Body of pancreas (tissue), 4 donors: Measurements from ENCODE around the gene COL9A1.

Experiments used
- CTCF ChIP-seq, 7 experiments: fragments of 450-650 bp in 4 of 7; fragments of 200-600 bp in 3 of 7; sonication (generic) in 3 of 7; IDR thresholded peaks; one replicate each; pipeline ENCODE4 v1.5.1; 2016 to 2019; ENCODE audit warnings: antibody characterized with exemption in 7 of 7
- POLR2A ChIP-seq, 3 donors: fragments of 450-650 bp; IDR thresholded peaks; one replicate each; pipeline ENCODE4 v1.6.1; 2016; ENCODE audit warnings: antibody characterized with exemption in 3 of 3, mild to moderate bottlenecking in 2 of 3

DNA sequence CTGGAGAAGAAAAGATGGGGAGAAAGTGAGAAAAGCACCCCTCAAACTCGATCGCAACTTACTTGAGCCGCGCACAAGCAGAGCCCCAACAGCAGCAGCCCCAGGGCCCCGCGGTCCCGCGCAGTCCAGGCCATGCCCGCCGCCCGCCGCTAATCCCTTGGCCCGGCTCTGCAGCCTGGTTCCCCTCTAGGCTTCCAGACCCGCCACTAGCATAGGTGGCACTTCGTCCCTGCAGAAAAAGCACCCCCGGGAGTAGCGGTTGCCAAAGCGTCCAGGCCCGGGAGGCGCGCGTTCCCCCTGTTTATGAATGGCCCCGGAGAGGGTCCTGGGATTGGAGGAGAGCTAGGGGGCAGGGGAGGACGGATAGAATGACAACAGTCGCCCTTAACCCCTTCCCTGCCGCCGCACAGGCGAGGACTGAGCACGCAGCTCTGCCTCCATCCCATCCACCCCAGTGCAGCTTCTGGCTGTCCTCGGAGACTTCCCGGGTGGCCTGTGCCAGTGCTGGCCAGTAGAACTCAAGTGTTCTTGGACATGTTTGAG lies 19.9 kb downstream of the COL9A1 start:
- TF ChIP-seq CTCF (IDR thresholded peaks at IDR 0.05): no peak
- no peak for TF ChIP-seq POLR2A (IDR thresholded peaks at IDR 0.05)
